ENCODE measurements around the gene RPS29.

Gene RPS29

DNA sequence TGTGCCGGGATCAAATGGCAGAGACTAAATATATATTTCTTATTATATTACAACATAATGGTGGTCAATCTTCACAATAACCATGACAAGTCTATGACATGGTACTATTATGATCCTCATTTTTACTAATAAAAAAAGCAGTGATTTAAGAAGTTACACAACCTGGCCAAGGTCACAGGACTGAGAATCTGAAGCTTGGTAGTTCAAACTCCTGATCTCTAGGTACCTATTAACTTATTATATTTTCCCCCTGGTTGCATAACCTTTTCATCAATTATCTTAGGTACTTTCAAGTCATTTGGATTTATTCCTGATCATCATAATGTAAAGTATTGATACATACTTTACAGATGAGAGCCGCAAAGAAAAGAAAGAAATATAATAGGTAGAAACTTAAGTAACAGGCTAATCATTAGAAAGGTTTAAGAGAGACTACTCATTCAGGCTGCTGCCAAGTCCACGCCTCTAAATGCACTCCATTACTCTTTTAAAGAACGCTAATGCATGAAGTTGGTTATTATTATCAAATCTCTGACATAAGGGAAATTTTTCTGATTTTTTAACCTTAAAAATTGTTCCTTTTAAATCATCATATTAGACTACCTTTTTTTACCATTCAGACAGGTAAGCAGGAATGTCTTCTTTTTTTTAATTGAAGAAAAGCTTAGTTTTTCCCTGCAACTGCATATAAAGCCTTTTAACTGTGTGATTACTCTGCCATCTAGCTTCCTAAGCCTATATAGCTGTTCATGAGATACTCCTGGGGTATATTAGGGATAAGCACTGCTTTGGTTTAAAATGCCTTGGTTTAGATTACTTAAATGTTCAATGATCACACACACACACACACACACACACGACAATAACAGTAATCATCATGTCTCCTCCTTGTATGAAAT lies 35.6 kb downstream of the RPS29 start:
- peaks cover 4% of the 10 kb centered on the region for H3K27me3 Mint-ChIP-seq
- no peaks in the 10 kb centered on the region for H3K4me1 Mint-ChIP-seq
- H3K27ac Mint-ChIP-seq, result no peak overlapping the region
- H3K36me3 Mint-ChIP-seq, result no peaks in the 10 kb centered on the region
- CTCF ChIA-PET, result interaction anchor here (0.7 to 1.1 kb wide), 3 partner anchors 13 to 89 kb away, joined by 3 to 4 read pairs (median 3); no protein-coding TSS in a partner anchor
- DNase-seq, result no peak
- no peaks in the 10 kb centered on the region for H3K9me3 Mint-ChIP-seq
- no peak overlapping the region for H3K4me3 Mint-ChIP-seq

DNA sequence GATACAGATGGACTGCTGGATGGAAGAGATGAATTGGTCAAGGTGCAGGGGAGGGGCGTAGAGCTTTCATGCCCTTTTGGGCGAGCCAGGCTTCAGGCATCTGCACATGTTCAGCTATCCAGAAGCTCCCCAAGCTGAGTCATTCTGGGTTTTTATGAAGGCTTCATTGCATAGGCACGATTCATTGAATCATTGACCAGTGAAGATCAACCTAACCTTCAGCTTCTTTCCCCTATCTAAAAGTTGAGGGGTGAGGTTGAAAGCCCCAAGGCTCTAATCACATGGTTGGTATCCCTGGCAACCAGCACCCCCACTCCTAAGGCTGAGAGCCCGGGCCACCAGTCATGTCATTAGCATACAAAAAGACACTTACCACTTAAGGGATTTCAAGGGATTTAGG lies 36.3 kb downstream of the RPS29 start:
- Mint-ChIP-seq H3K4me1 (no peaks in the 10 kb centered on the region), H3K36me3 (no peaks in the 10 kb centered on the region), H3K4me3 (no peak overlapping the region), H3K27ac (no peak overlapping the region), H3K9me3 (no peaks in the 10 kb centered on the region), H3K27me3 (peaks cover 4% of the 10 kb centered on the region)
- DNase-seq, result no peak
- CTCF ChIA-PET, result no interaction called here

DNA sequence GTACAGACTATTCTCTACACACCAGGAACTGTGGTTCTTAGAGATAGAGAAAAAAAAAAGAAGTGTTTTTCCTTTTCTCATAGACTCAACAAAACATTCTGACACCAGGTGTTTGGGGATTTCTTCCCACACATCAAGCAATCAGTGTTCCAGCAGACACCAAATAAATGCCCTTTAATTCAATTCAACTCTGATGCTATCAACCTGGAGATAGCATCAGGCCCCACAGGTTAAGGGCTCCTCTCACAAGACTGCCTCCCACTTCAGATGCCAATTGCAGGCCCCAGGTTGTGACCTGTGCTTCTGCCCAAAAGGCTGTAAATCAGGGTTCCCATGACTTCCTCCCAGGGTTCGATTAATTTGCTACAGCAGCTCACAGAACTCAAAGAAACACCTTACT lies 36.7 kb downstream of the RPS29 start:
- H3K4me3 Mint-ChIP-seq, result no peak overlapping the region
- H3K27ac Mint-ChIP-seq, result no peak overlapping the region
- H3K9me3 Mint-ChIP-seq, result no peaks in the 10 kb centered on the region
- H3K36me3 Mint-ChIP-seq, result no peaks in the 10 kb centered on the region
- H3K4me1 Mint-ChIP-seq, result no peaks in the 10 kb centered on the region
- no peak for DNase-seq
- H3K27me3 Mint-ChIP-seq, result peaks cover 4% of the 10 kb centered on the region
- CTCF ChIA-PET, result no interaction called here

DNA sequence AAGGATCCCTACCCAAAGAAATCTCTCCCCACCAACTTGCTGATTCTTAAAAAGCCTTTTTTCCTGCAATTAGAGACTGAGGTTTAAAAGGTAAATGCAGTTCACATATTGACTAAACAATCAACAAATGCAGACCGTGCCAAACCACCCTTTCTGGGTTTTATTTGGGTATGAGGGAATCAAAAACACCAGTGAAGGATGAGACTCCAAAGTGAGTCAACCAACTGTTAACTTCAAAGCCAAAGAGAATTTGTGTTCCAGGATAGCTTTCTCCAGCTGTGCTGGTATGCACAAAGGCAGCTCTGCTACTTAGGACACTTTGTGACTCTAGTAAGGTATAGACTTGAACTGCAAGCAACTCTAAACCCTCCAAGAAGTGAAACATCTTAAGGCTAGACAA lies 39.4 kb downstream of the RPS29 start:
- H3K9me3 Mint-ChIP-seq, result peaks cover 4% of the 10 kb centered on the region
- CTCF ChIA-PET, result no interaction called here
- no peaks in the 10 kb centered on the region for H3K4me1 Mint-ChIP-seq
- H3K27me3 Mint-ChIP-seq, result peaks cover 4% of the 10 kb centered on the region
- no peak overlapping the region for H3K27ac Mint-ChIP-seq
- H3K4me3 Mint-ChIP-seq, result no peak overlapping the region
- no peak for DNase-seq
- H3K36me3 Mint-ChIP-seq, result no peaks in the 10 kb centered on the region

DNA sequence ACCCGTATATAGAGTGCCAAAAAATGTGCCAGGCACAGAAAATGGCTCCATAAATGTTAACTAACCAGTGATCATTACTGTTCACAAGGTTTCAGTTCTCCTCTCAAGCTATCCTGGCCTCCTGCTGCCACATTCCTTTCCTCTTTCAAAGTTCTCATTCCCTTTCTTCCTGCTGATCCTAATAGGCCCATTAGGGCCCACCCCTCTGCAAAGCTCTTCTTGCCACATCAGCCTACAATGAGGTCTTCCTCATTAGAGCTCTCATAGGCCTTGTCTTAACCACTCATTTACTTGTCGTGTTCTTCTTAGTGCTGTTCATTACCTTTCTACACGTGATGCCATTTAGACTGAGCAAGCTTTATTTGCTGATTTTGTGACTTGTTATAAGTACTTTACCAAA lies 40.5 kb downstream of the RPS29 start:
- no peak for DNase-seq
- Mint-ChIP-seq H3K27me3 (no peaks in the 10 kb centered on the region), H3K9me3 (peaks cover 11% of the 10 kb centered on the region), H3K36me3 (no peaks in the 10 kb centered on the region), H3K4me1 (no peaks in the 10 kb centered on the region), H3K4me3 (no peak overlapping the region), H3K27ac (no peak overlapping the region)
- CTCF ChIA-PET, result no interaction called here

DNA sequence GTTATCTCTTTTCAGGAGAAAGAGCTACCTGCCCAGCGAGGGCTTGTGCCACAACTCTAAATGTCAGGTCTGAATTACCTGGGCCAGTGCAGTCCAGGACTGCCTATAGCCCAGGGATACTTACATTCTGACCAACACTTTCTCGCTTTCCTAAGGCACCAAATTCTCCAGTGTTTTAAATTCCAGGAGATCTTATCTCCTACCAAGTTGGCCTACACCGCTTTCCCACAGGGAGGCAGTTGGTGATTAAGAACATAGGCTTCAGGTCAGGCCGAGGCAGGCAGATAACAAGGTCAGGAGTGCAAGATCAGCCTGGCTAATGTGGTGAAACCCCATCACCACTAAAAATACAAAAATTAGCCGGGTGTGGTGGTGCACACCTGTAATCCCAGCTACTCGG lies 41.1 kb downstream of the RPS29 start:
- Mint-ChIP-seq H3K4me3 (no peak overlapping the region), H3K4me1 (no peaks in the 10 kb centered on the region), H3K27me3 (no peaks in the 10 kb centered on the region), H3K36me3 (no peaks in the 10 kb centered on the region), H3K27ac (no peak overlapping the region), H3K9me3 (peaks cover 11% of the 10 kb centered on the region)
- no peak for DNase-seq
- CTCF ChIA-PET, result no interaction called here

DNA sequence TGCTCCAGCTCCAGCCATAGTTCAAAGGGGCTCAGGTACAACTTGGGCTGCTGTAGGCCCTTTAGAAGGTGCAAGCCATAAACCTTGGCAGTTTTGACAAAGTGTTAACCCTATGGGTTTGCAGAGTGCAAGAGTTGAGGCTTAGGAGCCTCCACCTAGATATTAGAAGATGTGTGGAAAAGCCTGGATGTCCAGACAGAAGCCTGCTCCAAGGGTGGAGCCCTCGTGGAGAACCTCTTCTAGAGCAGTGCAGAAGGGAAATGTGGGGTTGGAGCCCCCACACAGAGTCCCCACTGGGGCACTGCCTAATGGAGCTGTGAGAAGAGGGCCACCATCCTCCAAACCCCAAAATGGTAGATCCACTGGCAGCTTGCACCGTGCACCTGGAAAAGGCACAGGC lies 45.1 kb downstream of the RPS29 start:
- H3K27ac Mint-ChIP-seq, result no peak overlapping the region
- no peaks in the 10 kb centered on the region for H3K36me3 Mint-ChIP-seq
- no peaks in the 10 kb centered on the region for H3K4me1 Mint-ChIP-seq
- no peak overlapping the region for H3K4me3 Mint-ChIP-seq
- H3K27me3 Mint-ChIP-seq, result peaks cover 5% of the 10 kb centered on the region
- no peak for DNase-seq
- CTCF ChIA-PET, result no interaction called here
- H3K9me3 Mint-ChIP-seq, result peaks cover 11% of the 10 kb centered on the region

DNA sequence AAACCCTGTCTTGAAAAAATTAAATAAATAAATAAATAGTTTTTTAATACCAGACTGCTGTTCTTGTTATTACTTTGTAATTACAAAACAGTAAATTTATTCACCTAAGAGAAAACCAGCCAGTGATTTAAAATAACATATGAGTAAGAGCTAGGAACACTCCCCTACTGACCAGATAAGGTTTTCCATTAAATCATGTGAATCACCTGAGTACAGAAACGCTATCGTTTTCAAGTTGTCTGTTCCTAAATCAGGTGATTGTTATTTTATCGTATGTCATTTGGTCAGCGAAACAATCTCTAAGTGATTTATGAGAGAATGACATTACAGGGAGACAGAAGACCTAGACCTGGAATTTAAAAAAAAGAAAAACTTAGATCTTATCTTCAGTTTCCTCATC lies 47.3 kb downstream of the RPS29 start:
- no peak for DNase-seq
- no peaks in the 10 kb centered on the region for H3K36me3 Mint-ChIP-seq
- CTCF ChIA-PET, result no interaction called here
- no peak overlapping the region for H3K4me3 Mint-ChIP-seq
- peaks cover 11% of the 10 kb centered on the region for H3K9me3 Mint-ChIP-seq
- no peaks in the 10 kb centered on the region for H3K4me1 Mint-ChIP-seq
- H3K27me3 Mint-ChIP-seq, result peaks cover 7% of the 10 kb centered on the region
- H3K27ac Mint-ChIP-seq, result no peak overlapping the region
